Ascending aorta (tissue), 2 donors: Measurements from ENCODE around the gene UVSSA. TPM values are rescaled to one million over a fixed set of nuclear protein-coding genes. Genes with fewer than 3 reads are reported as not detected.
A peak's percentile ranks its signal among the peaks of the same experiment; 100 is the strongest.
"Not testable (repeated sequence)": the region's sequence is repeated elsewhere in the genome, so short reads cannot be mapped to it uniquely, and the experiment has no call there.

Source experiments
- DNase-seq, 2 donors: peaks; one replicate each; pipeline ENCODE4 v3.0.0-alpha.2; 2019; ENCODE audit warnings: low spot score in 2 of 2
- H3K27ac ChIP-seq, 2 donors: fragments of 200-600 bp; sonication (generic); one replicate each; pipeline ENCODE4 v1.5.1; 2016 to 2017; ENCODE audit warnings: mild to moderate bottlenecking in 1 of 2
- H3K27me3 ChIP-seq: fragments of 200-600 bp; sonication (generic); one replicate; pipeline ENCODE4 v1.5.1; 2017
- H3K36me3 ChIP-seq, 2 donors: fragments of 200-600 bp; sonication (generic); one replicate each; pipeline ENCODE4 v1.5.1; 2016
- H3K4me1 ChIP-seq, 2 donors: fragments of 200-600 bp; sonication (generic); one replicate each; pipeline ENCODE4 v1.5.1; 2016 to 2017; ENCODE audit warnings: mild to moderate bottlenecking in 1 of 2
- H3K4me3 ChIP-seq, 2 donors: fragments of 200-600 bp; sonication (generic); one replicate each; pipeline ENCODE4 v1.5.1; 2016 to 2017; ENCODE audit warnings: mild to moderate bottlenecking in 1 of 2
- H3K9me3 ChIP-seq, 2 donors: fragments of 200-600 bp; sonication (generic); one replicate each; pipeline ENCODE4 v1.5.1; 2016
- CTCF ChIP-seq, 3 experiments: fragments of 200-600 bp in 2 of 3; fragments of 450-650 bp in 1 of 3; sonication (generic) in 2 of 3; IDR thresholded peaks; one replicate each; pipeline ENCODE4 v1.5.1; 2016 to 2019; ENCODE audit warnings: antibody characterized with exemption in 3 of 3, mild to moderate bottlenecking in 1 of 3, moderate library complexity in 1 of 3
- intact Hi-C: fragments of 100-400 bp; cut with DNase I; formaldehyde crosslinking; loops from one replicate; pipeline ENCODE4 v1.15.1; 2023
- total RNA-seq: library from RNA; depleted of rRNA; stranded (reverse); fragments of >200 nt; gene quantifications from one replicate; pipeline ENCODE4 v1.1.0, GENCODE V29; 2016

Gene UVSSA
- total RNA-seq, 1 donor from 2014 or later = 56.9 TPM

DNA sequence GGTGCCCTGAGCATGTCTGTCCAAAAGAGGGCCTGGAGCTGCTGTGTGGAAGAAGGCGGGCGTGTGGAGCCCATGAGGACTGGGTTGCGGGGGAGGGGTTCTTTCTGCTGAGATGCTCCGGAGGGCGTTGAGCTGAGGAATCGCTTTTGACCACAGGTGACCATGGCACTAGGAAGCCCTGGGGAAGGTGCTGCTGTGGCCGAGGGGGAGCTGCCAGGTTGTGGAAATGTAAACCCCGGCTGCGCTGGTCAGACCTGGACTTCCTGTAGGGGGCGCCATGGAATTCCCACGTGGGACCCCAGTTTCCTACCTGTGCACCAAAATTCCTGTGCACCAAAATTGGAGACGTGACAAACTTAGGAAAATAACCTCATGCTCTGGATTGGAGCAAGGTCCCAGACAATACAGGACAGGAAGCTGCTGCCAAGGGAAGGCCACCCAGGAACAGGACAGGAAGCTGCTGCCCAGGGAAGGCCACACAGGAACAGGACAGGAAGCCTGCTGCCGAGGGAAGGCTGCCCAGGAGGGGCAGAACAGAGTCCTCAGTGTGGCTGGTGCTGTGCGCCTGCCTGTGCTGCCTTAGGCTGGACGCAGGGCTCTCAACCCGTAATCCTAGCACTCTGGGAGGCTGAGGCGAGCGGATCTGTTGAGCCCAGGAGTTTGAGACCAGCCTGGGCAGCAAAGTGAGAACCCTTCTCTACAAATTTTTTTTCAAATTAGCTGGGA, 28.4 kb upstream of the UVSSA start:
- H3K9me3 ChIP-seq = no peaks in the 10 kb centered on the region
- TF ChIP-seq CTCF (IDR thresholded peaks at IDR 0.05) = peak in 1 of 3 experiments; percentile 14
- no peak overlapping the region for H3K27ac ChIP-seq
- H3K4me3 ChIP-seq = no peak overlapping the region
- intact Hi-C loops = no loop called here
- no peak for DNase-seq
- no peaks in the 10 kb centered on the region for H3K27me3 ChIP-seq
- H3K4me1 ChIP-seq = peaks cover 0 to 6% of the 10 kb centered on the region in 2 donors
- H3K36me3 ChIP-seq = peaks cover 50 to 61% of the 10 kb centered on the region in 2 donors

GRCh38 chr4:1321486-1321885, 25.5 kb upstream of the UVSSA start:
- Histone ChIP-seq H3K36me3 (peaks cover 22 to 46% of the 10 kb centered on the region in 2 donors), H3K9me3 (no peaks in the 10 kb centered on the region), H3K27me3 (no peaks in the 10 kb centered on the region), H3K4me1 (peaks cover 0 to 8% of the 10 kb centered on the region in 2 donors), H3K27ac (no peak overlapping the region), H3K4me3 (no peak overlapping the region)
- DNase-seq = no peak
- intact Hi-C loops = no loop called here
- TF ChIP-seq CTCF (IDR thresholded peaks at IDR 0.05) = no peak

DNA sequence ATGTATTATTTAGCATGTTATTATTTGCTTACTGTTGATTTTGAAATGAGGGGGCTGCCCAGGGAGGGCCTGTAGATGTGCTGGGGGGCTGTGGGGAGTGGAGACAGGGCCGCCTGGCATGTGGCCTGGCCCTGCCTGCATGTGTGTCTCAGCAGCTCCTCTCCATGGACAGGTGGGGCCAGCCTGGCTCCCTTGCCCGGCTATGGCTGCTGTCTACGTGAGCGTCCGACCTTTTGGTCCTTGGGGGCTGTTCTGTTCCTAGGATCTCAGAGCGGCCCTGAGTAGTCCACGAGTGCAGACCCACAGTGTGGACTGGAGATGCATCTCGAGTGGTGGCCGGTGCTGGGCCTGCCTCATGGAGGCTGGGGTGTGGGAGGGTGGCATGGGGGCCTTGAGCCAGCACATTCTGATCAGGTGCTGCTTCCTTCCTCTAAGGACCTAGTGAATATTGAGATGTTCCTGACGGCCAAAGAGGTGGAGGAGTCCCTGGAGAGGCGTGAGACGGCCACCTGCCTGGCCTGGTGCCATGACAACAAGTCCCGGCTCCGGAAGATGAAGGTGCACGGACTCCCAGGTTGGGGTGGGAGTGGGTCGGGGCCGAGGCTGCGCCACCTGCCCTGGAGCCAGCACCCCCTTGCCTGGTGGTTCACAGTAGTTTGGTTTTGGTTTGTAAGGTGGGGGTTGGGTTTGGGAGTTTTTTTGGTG, 24.9 kb upstream of the UVSSA start:
- no peak overlapping the region for H3K27ac ChIP-seq
- H3K4me1 ChIP-seq = peaks cover 0 to 8% of the 10 kb centered on the region in 2 donors
- no peak for DNase-seq
- no peak overlapping the region for H3K4me3 ChIP-seq
- intact Hi-C loops = no loop called here
- no peaks in the 10 kb centered on the region for H3K9me3 ChIP-seq
- peaks cover 23 to 49% of the 10 kb centered on the region in 2 donors for H3K36me3 ChIP-seq
- no peaks in the 10 kb centered on the region for H3K27me3 ChIP-seq
- TF ChIP-seq CTCF (IDR thresholded peaks at IDR 0.05) = no peak

DNA sequence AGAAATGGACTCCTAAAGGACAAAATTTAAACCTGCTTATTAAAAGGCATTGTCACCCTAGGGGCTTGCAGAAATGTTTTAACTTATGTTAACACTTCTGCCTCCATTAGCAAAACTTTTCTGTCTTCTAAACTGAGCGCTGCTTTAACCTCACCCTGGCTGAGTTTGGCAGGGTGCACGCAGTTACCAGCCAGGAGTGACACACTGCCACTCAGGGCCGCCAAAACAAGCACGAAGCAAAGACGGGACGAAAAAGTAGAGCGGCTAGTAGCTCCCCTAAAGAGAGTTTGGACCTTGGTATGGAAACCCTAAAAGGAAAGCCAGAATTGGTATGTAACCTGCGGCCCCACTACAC, 23.8 kb upstream of the UVSSA start:
- H3K27ac ChIP-seq = peak overlapping the region; percentile 56 to 73
- intact Hi-C loops = loop anchor here (1.0 kb wide), 1 partner anchor 14 kb away; no protein-coding TSS in a partner anchor
- H3K4me1 ChIP-seq = peaks cover 0 to 8% of the 10 kb centered on the region in 2 donors
- peaks cover 24 to 49% of the 10 kb centered on the region in 2 donors for H3K36me3 ChIP-seq
- TF ChIP-seq CTCF (IDR thresholded peaks at IDR 0.05) = no peak
- no peaks in the 10 kb centered on the region for H3K27me3 ChIP-seq
- no peak for DNase-seq
- H3K4me3 ChIP-seq = no peak overlapping the region
- no peaks in the 10 kb centered on the region for H3K9me3 ChIP-seq

- intact Hi-C loops = loop anchor here (1.0 kb wide), 2 partner anchors 15 to 23 kb away; partner anchors contain the start of gene UVSSA
- no peaks in the 10 kb centered on the region for H3K9me3 ChIP-seq
- DNase-seq = peak in 1 of 2 donors; percentile 77
- peak overlapping the region; percentile 56 to 73 for H3K27ac ChIP-seq
- H3K4me1 ChIP-seq = peaks cover 0 to 8% of the 10 kb centered on the region in 2 donors
- TF ChIP-seq CTCF (IDR thresholded peaks at IDR 0.05) = no peak
- H3K27me3 ChIP-seq = no peaks in the 10 kb centered on the region
- no peak overlapping the region for H3K4me3 ChIP-seq
- peaks cover 24 to 51% of the 10 kb centered on the region in 2 donors for H3K36me3 ChIP-seq
Measured at GRCh38 chr4:1323635-1324442, 23.2 kb upstream of the UVSSA start.

GRCh38 chr4:1324443-1325175, 22.4 kb upstream of the UVSSA start:
- Histone ChIP-seq H3K36me3 (peaks cover 28 to 59% of the 10 kb centered on the region in 2 donors), H3K27ac (peak overlapping the region; percentile 56 to 57)
- DNase-seq, H3K4me3 ChIP-seq, H3K27me3 ChIP-seq, H3K9me3 ChIP-seq, H3K4me1 ChIP-seq: not testable (repeated sequence)
- intact Hi-C loops = loop anchor here (1.0 kb wide), 1 partner anchor 23 kb away; the partner anchor contains the start of gene UVSSA
